Measurements from ENCODE around the gene C2CD2L. TPM values are rescaled to one million over a fixed set of nuclear protein-coding genes. Genes with fewer than 3 reads are reported as not detected.

C2CD2L gene
- total and polyA plus RNA-seq, 2 of the 13 experiments (the other 11 are each of a cell fraction or from before 2014, with no cell fraction given), result 3.7 to 5.5 TPM

DNA sequence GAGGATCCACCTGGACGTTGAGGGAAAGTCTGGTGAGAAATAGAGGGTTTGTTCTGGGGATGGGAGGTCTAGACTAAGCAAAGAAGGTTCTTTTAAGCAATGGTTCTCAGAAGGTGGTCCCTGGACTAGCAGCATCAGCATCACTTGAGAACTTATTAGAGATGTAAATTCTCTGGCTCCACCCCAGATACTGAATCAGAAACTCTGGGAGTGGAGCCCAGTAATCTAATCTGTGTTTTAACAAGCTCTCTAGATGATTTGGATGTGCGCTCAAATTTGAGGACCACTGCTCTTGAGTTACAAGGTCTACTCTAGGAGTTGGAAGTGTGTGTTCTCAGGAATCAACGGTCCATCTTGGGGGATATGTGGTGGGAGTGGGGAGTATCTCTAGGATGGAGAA, 38.4 kb downstream of the C2CD2L start (continued):
- TF ChIP-seq, protein P1, sequence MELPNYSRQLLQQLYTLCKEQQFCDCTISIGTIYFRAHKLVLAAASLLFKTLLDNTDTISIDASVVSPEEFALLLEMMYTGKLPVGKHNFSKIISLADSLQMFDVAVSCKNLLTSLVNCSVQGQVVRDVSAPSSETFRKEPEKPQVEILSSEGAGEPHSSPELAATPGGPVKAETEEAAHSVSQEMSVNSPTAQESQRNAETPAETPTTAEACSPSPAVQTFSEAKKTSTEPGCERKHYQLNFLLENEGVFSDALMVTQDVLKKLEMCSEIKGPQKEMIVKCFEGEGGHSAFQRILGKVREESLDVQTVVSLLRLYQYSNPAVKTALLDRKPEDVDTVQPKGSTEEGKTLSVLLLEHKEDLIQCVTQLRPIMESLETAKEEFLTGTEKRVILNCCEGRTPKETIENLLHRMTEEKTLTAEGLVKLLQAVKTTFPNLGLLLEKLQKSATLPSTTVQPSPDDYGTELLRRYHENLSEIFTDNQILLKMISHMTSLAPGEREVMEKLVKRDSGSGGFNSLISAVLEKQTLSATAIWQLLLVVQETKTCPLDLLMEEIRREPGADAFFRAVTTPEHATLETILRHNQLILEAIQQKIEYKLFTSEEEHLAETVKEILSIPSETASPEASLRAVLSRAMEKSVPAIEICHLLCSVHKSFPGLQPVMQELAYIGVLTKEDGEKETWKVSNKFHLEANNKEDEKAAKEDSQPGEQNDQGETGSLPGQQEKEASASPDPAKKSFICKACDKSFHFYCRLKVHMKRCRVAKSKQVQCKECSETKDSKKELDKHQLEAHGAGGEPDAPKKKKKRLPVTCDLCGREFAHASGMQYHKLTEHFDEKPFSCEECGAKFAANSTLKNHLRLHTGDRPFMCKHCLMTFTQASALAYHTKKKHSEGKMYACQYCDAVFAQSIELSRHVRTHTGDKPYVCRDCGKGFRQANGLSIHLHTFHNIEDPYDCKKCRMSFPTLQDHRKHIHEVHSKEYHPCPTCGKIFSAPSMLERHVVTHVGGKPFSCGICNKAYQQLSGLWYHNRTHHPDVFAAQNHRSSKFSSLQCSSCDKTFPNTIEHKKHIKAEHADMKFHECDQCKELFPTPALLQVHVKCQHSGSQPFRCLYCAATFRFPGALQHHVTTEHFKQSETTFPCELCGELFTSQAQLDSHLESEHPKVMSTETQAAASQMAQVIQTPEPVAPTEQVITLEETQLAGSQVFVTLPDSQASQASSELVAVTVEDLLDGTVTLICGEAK (IDR thresholded peaks at IDR 0.05), result no peak
- TF ChIP-seq, protein P1 (CRISPR knock-in tag; IDR thresholded peaks at IDR 0.05), result no peak
- TF ChIP-seq, protein P2, sequence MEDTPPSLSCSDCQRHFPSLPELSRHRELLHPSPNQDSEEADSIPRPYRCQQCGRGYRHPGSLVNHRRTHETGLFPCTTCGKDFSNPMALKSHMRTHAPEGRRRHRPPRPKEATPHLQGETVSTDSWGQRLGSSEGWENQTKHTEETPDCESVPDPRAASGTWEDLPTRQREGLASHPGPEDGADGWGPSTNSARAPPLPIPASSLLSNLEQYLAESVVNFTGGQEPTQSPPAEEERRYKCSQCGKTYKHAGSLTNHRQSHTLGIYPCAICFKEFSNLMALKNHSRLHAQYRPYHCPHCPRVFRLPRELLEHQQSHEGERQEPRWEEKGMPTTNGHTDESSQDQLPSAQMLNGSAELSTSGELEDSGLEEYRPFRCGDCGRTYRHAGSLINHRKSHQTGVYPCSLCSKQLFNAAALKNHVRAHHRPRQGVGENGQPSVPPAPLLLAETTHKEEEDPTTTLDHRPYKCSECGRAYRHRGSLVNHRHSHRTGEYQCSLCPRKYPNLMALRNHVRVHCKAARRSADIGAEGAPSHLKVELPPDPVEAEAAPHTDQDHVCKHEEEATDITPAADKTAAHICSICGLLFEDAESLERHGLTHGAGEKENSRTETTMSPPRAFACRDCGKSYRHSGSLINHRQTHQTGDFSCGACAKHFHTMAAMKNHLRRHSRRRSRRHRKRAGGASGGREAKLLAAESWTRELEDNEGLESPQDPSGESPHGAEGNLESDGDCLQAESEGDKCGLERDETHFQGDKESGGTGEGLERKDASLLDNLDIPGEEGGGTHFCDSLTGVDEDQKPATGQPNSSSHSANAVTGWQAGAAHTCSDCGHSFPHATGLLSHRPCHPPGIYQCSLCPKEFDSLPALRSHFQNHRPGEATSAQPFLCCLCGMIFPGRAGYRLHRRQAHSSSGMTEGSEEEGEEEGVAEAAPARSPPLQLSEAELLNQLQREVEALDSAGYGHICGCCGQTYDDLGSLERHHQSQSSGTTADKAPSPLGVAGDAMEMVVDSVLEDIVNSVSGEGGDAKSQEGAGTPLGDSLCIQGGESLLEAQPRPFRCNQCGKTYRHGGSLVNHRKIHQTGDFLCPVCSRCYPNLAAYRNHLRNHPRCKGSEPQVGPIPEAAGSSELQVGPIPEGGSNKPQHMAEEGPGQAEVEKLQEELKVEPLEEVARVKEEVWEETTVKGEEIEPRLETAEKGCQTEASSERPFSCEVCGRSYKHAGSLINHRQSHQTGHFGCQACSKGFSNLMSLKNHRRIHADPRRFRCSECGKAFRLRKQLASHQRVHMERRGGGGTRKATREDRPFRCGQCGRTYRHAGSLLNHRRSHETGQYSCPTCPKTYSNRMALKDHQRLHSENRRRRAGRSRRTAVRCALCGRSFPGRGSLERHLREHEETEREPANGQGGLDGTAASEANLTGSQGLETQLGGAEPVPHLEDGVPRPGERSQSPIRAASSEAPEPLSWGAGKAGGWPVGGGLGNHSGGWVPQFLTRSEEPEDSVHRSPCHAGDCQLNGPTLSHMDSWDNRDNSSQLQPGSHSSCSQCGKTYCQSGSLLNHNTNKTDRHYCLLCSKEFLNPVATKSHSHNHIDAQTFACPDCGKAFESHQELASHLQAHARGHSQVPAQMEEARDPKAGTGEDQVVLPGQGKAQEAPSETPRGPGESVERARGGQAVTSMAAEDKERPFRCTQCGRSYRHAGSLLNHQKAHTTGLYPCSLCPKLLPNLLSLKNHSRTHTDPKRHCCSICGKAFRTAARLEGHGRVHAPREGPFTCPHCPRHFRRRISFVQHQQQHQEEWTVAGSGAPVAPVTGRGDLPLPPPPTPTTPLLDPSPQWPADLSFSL (CRISPR knock-in tag; IDR thresholded peaks at IDR 0.05), result no peak
- TF ChIP-seq, protein P3, sequence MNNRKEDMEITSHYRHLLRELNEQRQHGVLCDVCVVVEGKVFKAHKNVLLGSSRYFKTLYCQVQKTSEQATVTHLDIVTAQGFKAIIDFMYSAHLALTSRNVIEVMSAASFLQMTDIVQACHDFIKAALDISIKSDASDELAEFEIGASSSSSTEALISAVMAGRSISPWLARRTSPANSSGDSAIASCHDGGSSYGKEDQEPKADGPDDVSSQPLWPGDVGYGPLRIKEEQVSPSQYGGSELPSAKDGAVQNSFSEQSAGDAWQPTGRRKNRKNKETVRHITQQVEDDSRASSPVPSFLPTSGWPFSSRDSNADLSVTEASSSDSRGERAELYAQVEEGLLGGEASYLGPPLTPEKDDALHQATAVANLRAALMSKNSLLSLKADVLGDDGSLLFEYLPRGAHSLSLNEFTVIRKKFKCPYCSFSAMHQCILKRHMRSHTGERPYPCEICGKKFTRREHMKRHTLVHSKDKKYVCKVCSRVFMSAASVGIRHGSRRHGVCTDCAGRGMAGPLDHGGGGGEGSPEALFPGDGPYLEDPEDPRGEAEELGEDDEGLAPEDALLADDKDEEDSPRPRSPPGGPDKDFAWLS (CRISPR knock-in tag; IDR thresholded peaks at IDR 0.05; ENCODE audit: borderline replicate concordance), result no peak
- TF ChIP-seq ZNF703 (CRISPR knock-in tag; IDR thresholded peaks at IDR 0.05; ENCODE audit: borderline replicate concordance) (no peak), ZNF780A (CRISPR knock-in tag; IDR thresholded peaks at IDR 0.05) (no peak)

Data from HepG2 (cell line).